OCI-LY3 (cell line): Measurements from ENCODE around the gene BUD13.

Source experiments
- H2AFZ ChIP-seq: fragments of 200-600, 300-600 bp; shearing (Covaris generic); 2 replicates; pipeline ENCODE4 v1.6.0; 2014; ENCODE audit warnings: antibody characterized with exemption, low read depth, low read length
- H3K27ac ChIP-seq: fragments of 200-600, 300-600 bp; sonication (generic); 2 replicates; pipeline ENCODE4 v1.5.1; 2014; ENCODE audit warnings: mild to moderate bottlenecking, low read length, moderate library complexity, mixed read lengths
- H3K27me3 ChIP-seq: fragments of 200-600, 300-600 bp; sonication (generic); 2 replicates; pipeline ENCODE4 v1.6.1; 2014; ENCODE audit warnings: low read depth, low read length, mixed read lengths
- H3K36me3 ChIP-seq: fragments of 200-600, 300-600 bp; sonication (generic); replicated peaks from 2 replicates; pipeline ENCODE3; 2014; ENCODE audit warnings: low read depth, low read length, mixed read lengths
- H3K4me1 ChIP-seq: fragments of 300-600, 200-600 bp; sonication (generic); 2 replicates; pipeline ENCODE4 v1.6.1; 2014; ENCODE audit warnings: low read length, mixed read lengths
- H3K4me2 ChIP-seq: fragments of 200-600, 300-600 bp; sonication (generic); 2 replicates; pipeline ENCODE4 v1.6.1; 2014; ENCODE audit warnings: low read length, mixed read lengths
- H3K4me3 ChIP-seq: fragments of 300-600, 200-600 bp; sonication (generic); 2 replicates; pipeline ENCODE4 v1.5.1; 2014; ENCODE audit warnings: antibody characterized with exemption, mild to moderate bottlenecking, low read length, moderate library complexity
- H3K79me2 ChIP-seq: fragments of 300-600, 200-600 bp; shearing (Covaris generic); 2 replicates; pipeline ENCODE4 v1.6.1; 2014; ENCODE audit warnings: mild to moderate bottlenecking, low read length, mixed read lengths
- H3K9ac ChIP-seq: fragments of 300-600, 200-600 bp; shearing (Covaris generic); 2 replicates; pipeline ENCODE4 v1.6.0; 2014; ENCODE audit warnings: mild to moderate bottlenecking, low read length, moderate library complexity
- H3K9me3 ChIP-seq: fragments of 200-600, 300-600 bp; shearing (Covaris generic); 2 replicates; pipeline ENCODE4 v1.6.1; 2014; ENCODE audit warnings: low read length, mixed read lengths; ENCODE audit not compliant: insufficient read depth
- H4K20me1 ChIP-seq: fragments of 200-600, 300-600 bp; sonication (generic); 2 replicates; pipeline ENCODE4 v1.6.1; 2016; ENCODE audit warnings: low read length, mixed read lengths; ENCODE audit not compliant: insufficient read depth
- EZH2phosphoT487 ChIP-seq: fragments of 200-600 bp; shearing (Covaris generic); IDR thresholded peaks from 2 replicates; pipeline ENCODE4 v1.6.1; 2018; ENCODE audit warnings: antibody characterized with exemption, mixed run types, low read depth
- TF ChIP-seq, protein P1 (sequence below): fragments of 200-600, 300-600 bp; sonication (generic); IDR thresholded peaks from 2 replicates; pipeline ENCODE4 v1.5.1; 2014; ENCODE audit warnings: antibody characterized with exemption, low read length, low read depth

BUD13 gene

DNA sequence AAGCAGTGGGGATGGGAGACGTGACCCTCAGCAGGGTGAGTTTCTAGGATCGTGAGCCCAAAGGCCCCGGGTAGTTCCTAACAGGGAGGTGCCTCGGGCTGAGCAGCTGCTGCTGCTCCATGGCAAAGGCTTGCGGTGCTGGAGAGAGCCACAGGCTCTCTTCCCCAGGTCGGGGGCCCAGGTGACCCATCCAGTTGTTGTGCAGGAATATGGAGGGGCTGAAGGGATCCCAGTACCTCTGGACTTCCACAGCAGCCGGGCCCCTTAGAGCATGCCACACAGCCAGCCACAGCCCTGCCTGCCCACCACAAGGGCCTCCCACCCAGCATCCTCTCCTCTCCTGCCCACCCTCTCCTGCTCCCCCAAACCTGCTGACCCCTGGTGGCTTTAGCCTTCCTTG, 49.3 kb downstream of the BUD13 start:
- H3K9me3 ChIP-seq: no peaks in the 10 kb centered on the region
- H3K9ac ChIP-seq: no peak overlapping the region
- no peak overlapping the region for H2AFZ ChIP-seq
- no peaks in the 10 kb centered on the region for H3K36me3 ChIP-seq
- H4K20me1 ChIP-seq: no peaks in the 10 kb centered on the region
- H3K4me2 ChIP-seq: no peak overlapping the region
- H3K27me3 ChIP-seq: peaks cover 6% of the 10 kb centered on the region; the same call in 1 of the 2 replicates
- no peak overlapping the region for H3K4me3 ChIP-seq
- no peak overlapping the region for H3K27ac ChIP-seq
- H3K4me1 ChIP-seq: no peaks in the 10 kb centered on the region
- TF ChIP-seq EZH2phosphoT487: no peak
- TF ChIP-seq, protein P1, sequence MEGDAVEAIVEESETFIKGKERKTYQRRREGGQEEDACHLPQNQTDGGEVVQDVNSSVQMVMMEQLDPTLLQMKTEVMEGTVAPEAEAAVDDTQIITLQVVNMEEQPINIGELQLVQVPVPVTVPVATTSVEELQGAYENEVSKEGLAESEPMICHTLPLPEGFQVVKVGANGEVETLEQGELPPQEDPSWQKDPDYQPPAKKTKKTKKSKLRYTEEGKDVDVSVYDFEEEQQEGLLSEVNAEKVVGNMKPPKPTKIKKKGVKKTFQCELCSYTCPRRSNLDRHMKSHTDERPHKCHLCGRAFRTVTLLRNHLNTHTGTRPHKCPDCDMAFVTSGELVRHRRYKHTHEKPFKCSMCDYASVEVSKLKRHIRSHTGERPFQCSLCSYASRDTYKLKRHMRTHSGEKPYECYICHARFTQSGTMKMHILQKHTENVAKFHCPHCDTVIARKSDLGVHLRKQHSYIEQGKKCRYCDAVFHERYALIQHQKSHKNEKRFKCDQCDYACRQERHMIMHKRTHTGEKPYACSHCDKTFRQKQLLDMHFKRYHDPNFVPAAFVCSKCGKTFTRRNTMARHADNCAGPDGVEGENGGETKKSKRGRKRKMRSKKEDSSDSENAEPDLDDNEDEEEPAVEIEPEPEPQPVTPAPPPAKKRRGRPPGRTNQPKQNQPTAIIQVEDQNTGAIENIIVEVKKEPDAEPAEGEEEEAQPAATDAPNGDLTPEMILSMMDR: no peak
- no peaks in the 10 kb centered on the region for H3K79me2 ChIP-seq

DNA sequence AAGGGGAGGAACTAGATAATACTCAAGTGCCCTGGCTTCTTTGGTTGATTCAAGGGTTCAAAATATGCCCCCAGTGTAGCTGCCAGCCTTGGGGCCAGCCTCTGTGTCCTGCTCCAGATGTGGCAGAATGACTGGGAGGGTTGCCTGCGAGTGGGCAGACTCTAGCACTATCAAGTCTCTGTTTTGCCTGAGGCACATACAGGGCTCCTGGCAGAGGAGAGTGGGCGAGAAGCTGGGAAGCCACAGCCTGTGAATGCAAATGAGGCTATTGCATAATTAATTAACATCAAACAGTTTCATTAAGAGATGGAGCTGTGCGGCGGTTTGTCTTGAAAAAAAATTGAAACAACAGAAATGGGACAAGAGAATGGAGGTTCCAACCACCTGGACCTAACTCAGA, 50.8 kb downstream of the BUD13 start:
- no peak overlapping the region for H3K4me3 ChIP-seq
- no peak overlapping the region for H2AFZ ChIP-seq
- TF ChIP-seq, protein P1: no peak
- no peak for TF ChIP-seq EZH2phosphoT487
- no peaks in the 10 kb centered on the region for H4K20me1 ChIP-seq
- H3K4me2 ChIP-seq: no peak overlapping the region
- H3K4me1 ChIP-seq: no peaks in the 10 kb centered on the region
- peaks cover 6% of the 10 kb centered on the region; the same call in 1 of the 2 replicates for H3K27me3 ChIP-seq
- no peaks in the 10 kb centered on the region for H3K36me3 ChIP-seq
- no peaks in the 10 kb centered on the region for H3K79me2 ChIP-seq
- no peak overlapping the region for H3K9ac ChIP-seq
- H3K27ac ChIP-seq: no peak overlapping the region
- no peaks in the 10 kb centered on the region for H3K9me3 ChIP-seq

DNA sequence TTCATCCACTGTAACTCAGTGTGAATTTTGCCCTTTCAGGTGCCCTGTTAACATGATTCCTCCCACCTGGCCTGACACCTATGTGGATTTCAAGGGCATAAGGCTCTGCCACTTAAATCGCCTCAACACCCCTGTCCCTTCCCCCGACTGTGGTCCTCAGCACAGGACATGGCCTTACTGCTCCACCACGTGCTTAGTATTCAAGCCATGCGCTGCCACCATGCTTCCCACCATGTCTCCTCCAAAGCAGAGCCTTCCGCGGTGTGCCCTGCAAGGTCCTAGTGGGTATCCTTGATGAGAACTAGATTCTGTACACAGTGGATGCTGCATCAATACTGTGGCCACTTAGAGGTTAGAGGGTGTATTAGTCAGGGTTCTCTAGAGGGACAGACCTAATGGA, 51.9 kb downstream of the BUD13 start:
- TF ChIP-seq, protein P1: no peak
- TF ChIP-seq EZH2phosphoT487: no peak
- no peak overlapping the region for H3K4me3 ChIP-seq
- no peaks in the 10 kb centered on the region for H3K4me1 ChIP-seq
- H3K27ac ChIP-seq: no peak overlapping the region
- H3K4me2 ChIP-seq: no peak overlapping the region
- H3K9ac ChIP-seq: no peak overlapping the region
- H2AFZ ChIP-seq: no peak overlapping the region
- H3K79me2 ChIP-seq: no peaks in the 10 kb centered on the region
- no peaks in the 10 kb centered on the region for H3K9me3 ChIP-seq
- no peaks in the 10 kb centered on the region for H4K20me1 ChIP-seq
- no peaks in the 10 kb centered on the region for H3K36me3 ChIP-seq
- H3K27me3 ChIP-seq: peaks cover 6% of the 10 kb centered on the region; the same call in 1 of the 2 replicates

DNA sequence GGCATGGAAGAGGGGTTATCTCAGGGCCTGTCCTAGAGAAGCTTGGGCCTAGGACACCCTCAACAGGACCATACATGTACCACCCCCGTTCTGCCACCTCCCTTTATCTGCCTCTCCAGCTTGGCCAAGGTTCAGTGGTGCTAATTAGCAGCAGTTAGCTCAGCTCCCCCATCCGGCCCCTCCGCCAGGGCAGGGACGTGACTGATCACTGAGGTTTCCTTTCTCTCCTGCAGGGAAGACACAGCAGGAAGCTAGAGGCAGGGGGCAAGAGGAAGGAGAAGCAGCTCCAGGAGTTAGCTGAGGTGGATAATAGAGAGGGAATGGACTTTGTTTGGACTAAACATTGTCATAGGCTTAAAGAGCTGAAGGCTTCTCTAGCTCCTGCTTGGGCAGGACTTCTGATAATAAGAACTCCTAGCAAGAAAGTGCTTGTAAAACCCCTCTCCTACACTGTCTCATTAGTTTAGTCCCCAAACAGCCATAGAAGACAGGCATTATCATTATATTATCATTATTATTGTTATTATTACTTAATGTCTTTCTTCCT, 53.8 kb downstream of the BUD13 start:
- Histone ChIP-seq H3K9me3 (no peaks in the 10 kb centered on the region), H3K4me2 (no peak overlapping the region), H3K4me1 (no peaks in the 10 kb centered on the region), H3K27me3 (peaks cover 6% of the 10 kb centered on the region; the same call in 1 of the 2 replicates), H3K79me2 (no peaks in the 10 kb centered on the region), H2AFZ (no peak overlapping the region), H3K9ac (no peak overlapping the region), H3K36me3 (no peaks in the 10 kb centered on the region), H3K4me3 (no peak overlapping the region), H3K27ac (no peak overlapping the region), H4K20me1 (no peaks in the 10 kb centered on the region)
- TF ChIP-seq EZH2phosphoT487: no peak
- TF ChIP-seq, protein P1: no peak
